GM19467 (cell line): ENCODE data around the gene SYPL1.
A peak's percentile ranks its signal among the peaks of the same experiment; 100 is the strongest.

Source experiments
- ATAC-seq: cut with Tn5 transposase; IDR thresholded peaks from one replicate; pipeline ENCODE4 v1.9.1; 2021; ENCODE audit warnings: mild to moderate bottlenecking, moderate library complexity; ENCODE audit not compliant: unreplicated experiment

The SYPL1 gene

DNA sequence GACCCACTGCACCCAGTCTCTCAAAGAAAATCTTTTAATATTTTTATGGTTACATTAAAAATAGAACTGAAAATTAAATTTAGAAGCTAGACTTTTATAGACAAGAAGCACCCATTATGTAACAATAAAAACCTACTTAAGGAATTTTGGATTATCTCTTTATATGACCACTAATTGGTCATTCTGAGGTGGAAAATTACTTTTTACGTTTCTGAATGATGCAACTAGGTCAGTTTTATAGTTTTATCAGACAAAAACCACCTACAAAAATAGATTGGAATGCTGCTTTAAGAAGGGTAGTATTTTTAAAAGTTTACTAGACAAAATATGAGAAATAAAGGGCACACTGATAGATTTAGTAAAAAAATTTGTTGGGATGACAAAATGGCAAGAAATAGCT lies 16.5 kb downstream of the SYPL1 start:
- ATAC-seq = no peak

DNA sequence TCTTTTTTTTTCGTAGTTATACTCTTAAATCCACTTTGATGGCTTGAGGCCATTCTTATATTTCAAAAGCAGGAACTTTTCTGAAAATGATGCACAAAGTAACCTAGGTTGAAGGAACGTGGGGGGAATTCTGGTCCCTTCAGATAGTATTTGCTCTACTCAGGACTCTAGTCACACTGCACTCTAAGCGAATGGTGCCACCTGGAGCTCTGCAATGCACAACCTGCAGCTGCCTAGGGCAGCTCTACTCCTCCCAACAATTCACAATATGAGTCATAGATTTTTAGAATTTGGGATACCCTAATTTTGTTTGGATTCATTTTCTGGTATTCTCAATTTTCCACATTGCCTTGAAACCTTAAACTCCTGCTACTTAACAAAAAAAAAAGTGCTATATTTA lies 17.3 kb downstream of the SYPL1 start:
- ATAC-seq = no peak

DNA sequence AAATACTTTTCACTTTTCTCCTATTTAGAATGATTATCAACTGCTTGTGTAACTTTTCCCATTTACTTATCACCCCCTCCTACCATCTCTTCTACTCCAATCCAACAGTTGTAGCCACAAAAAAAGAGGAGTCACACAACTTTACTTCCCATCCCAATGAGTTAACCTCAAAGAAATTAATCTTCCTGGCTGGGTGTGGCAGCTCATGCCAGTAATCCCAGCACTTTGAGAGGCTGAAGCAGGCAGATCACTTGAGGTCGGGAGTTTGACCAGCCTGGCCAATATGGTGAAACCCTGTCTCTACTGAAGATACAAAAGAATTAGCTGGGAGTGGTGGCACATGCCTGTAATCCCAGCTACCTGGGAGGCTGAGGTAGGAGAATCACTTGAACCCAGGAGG lies 19.9 kb downstream of the SYPL1 start:
- ATAC-seq = no peak

DNA sequence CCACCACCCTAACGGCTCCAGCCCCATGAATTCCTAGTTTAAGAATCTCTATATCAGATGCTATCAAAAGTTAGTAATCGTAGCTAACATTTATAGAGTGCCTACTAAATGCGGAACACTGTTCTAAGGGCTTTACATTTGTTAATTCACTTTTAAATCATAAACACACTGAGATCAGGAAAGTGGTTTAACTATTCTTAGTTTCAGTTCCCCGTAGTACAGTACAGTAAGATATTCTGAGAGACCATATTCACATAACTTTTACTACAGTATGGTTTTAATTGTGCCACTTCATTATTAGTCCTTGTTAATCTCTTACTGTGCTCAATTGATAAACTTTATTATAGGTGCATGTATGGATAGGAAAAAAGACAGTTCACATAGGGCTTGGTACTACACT lies 22.5 kb downstream of the SYPL1 start:
- no peak for ATAC-seq

DNA sequence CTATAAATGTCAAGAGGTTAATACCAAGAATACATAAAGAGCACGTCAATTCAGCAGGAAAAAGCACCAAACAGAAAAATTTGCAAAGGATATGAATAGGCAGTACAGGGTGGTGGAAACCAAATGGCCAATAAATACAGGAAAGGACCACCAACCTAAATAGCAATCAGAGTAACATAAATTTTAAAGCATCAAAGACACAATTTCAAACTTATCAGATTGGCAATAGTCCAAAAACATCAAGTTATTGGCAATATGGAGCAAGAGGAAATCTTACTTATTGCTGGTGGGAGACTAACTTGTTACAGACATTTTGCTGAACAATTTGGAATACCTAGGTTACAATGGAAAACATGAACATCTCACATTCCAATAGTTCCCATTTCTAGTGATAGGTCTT lies 24.1 kb downstream of the SYPL1 start:
- ATAC-seq = no peak

DNA sequence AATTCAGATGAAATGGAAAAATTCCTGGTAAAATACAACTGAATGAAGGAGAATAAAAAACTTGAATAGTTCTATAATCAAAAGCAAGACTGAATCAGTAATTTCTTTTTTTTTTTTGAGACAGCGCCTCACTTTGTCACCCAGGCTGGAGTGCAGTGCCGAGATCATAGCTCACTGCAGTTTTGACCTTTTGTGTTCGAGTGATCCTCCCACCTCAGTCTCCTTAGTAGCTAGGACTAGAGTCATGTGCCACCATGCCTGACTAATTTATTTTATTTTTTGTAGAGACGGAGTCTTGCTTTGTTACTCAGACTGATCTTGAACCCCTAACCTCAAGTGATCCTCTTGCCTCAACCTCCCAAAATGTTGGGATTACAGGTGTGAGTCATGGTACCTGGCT lies 26.1 kb downstream of the SYPL1 start:
- no peak for ATAC-seq

DNA sequence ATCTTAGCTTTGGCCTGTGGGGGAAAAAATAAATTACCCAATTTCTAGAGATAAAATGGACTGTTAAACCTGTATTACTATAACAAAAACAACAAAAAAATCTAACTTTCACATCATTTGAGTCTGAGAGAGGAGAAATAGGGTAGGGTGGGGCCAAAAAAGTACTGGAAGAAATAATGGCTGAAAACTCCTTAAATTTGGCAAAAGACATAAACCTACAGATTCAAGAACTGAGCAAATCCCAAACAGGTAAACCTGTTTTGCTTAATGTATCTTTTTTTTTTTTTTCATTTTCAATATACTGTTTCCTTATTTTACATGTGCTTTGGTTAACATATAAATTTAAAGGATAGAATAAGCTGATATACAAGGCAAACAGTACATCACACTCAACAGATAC lies 27.1 kb downstream of the SYPL1 start:
- no peak for ATAC-seq

DNA sequence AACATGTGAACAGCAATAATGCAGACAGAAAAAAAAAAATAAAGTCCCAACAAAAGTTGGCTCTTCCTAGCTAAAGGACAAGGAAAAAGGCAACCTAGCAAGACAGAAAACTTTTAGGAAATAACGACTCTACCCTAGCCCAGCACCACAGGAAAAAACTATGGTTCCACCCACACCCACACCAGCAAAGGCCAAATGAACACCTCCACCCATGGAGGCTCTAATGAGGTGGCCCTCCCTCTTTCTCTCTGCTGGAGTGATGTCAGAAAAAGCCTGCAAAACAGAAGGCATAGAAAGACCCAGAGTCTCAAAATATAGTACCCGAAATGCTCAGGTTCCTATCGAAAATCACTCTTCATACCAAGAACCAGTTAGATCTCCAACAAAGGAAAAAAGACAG lies 28.4 kb downstream of the SYPL1 start:
- no peak for ATAC-seq

DNA sequence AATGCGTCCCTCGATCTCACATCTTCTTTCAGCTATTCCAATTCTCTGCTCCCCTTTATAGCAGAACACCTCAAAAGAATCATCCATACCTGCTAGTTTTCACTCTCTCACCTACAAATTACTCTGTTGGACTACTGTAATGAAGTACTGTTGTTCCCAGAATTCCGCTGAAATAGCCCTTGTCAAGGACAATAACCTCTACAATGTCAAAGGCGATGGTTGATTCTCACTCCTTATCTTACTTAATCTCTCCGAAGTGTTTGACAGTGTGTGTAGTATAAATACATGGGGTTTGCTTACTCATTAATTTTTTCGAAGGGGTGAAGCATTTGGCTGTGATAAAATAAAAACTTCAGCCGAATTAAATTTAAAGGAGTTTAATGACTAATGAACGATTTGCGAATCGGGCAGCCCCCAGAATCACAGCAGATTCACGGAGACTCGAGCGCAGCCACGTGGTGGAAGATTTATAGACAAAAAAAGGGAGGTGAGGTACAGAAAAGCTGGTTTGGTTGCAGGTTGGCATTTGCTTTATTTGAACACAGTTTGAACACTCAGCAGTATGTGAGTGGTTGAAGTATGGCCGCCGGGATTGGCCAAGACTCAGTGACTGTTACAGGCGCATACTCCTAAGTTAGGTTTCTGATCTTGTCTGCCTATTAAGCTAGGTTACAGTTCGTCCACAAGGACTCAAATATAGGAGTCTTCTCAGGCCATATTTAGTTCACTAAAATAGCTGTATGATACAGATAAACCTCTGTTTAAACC lies 29.8 kb downstream of the SYPL1 start:
- no peak for ATAC-seq

DNA sequence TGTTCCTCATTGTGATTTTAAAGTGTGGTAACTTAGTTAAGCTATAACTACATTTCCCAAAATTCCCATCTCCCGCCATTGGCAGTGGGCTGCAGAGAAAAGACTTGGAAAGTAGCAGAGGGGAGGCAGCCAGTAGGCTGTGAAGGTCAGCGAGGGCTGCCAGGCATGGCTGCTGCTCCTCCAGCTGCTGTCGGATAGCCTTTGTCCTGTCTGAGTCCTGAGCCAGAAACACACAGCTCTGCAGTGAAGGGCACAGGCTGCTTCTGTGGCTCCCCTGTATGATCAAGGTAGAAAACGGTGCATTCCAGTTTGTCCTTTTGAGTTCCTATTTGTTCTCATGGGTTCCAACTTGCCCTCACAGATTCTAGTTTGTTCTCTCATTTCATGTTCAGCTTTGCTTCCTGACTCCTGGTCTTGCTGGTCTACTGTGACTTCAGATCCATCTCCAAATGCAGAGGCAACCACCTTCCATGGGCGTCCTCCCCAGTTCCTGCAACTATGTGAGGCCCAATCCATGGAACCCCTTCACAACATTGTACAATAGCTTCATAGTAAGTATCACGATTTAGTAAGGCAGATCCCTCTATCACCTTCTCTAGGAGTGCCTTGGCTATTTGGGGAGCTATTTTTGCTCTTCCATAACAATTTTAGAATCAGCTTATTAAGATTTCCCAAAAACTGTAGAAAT lies 31.7 kb downstream of the SYPL1 start:
- no peak for ATAC-seq

DNA sequence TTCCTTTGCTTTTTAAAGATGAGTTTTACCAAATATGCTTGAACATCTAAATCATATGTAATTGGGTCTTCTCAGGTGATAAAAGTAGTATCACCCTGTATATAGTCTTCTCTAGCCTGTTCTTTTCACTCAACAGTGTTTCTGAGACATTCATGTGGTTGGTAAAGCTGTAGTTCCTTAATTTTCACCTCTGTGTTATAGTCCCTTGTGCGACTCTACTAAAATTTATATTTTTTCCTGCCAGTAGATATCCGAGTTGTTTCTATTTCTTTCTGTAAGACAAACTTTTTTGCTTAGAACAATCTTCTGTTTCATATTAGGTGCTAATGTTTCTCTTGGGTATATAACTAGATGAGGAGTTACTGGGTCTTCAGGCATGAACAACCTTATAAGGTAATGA lies 35.6 kb downstream of the SYPL1 start:
- no peak for ATAC-seq

DNA sequence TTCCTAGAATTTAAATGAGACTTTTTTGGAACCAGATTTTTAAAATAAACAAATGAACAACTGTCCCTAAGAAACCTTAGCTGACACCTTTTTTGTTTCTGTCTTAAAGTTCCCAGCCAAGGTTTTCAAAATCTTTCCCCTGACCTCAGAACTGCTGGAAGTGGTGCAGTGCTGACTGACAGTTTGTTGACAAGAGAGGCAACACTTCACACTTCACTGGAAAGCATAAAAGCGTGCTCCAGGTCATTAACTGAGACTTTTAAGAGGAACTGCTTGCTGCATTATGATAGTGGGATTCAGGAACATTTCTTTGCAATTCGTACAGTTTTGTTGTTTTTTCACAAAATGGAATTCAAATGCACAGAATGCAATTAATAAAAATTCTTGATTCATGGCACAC lies 36.2 kb downstream of the SYPL1 start:
- no peak for ATAC-seq

DNA sequence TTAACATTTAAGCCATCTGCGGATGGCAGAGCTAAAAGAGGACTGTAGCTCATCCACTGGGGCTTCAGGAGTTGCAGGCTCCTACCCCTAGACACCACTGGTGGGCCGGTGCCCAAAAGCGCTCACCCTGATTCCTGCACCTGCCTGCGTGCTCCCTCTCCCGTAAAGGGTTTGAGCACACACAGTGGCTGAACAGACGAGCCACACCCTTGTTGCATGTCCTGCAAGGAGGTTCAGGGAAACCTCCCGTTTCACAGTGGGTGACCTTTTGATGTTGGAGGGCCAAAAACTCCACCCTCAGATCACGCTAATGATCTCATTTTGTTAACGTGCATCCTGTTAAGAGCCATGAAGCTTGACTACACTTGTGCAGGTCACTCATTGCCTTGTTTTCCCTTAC lies 37.9 kb downstream of the SYPL1 start:
- ATAC-seq = no peak

DNA sequence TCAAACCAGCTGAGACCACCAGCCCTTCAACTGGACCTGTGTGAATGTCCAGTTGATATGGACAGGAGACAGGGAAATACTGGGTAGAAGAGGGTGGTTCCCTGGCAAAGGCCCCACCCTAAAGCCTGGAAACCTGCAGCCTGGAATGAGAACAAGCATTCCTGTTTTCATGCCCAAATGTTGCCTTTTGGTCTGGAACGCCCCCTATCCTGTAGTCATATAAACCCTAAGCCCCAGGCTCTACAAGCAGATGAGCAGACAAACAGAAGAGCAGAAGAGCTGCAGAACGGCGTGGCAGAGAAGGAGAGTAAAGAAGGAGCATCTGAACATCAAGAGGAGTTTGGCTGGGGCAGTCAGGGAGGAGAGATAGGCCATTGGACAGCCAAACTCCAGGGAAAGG lies 38.4 kb downstream of the SYPL1 start:
- ATAC-seq = no peak

DNA sequence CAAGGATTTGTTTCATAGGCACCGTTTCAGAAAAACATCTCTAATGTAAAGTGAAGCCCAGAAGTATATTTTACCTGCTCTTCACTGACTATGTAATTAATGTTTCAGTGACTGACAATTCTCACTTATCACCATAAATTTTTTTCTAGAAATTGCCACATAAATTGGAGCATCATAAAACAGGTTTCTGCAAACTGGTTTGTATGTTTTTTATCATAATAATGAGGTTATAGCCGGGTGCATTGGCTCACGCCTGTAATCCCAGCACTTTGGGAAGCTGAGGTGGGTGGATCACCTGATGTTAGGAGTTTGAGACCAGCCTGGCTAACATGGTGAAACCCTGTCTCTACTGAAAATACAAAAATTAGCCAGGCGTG lies 39.4 kb downstream of the SYPL1 start:
- no peak for ATAC-seq

DNA sequence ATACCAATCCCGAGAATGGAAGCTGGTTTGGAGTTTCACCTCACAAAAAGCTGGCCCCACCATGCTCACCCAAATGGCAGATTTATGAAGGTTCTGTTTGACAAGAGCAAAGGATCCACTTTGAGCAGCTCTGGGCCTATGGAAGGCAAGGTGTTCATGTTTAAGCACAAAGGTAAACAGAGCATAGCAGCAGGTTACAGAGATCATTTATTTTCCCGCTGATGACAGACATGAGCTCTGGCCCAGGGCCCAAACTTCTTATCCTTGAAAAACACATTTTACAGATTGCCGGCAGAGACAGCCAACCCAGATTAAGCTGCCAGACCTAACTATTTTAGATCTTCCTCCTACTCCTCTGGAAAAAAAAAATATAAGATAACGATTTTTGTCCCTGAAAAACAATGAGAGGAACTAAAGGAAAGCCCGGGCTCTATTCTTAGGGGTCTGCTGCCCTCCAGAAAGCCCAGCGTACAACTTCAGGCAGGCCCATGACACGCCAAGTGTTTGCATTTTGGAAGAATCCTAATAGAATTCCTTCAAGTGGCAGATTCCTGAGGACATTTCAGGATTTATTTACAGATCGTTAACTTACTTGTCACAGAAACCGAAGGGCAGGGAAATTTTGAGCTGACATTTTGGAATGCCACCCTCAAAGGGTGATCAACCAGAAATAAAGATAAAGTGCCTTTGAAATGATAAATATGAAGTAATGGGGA lies 40.0 kb downstream of the SYPL1 start:
- no peak for ATAC-seq

DNA sequence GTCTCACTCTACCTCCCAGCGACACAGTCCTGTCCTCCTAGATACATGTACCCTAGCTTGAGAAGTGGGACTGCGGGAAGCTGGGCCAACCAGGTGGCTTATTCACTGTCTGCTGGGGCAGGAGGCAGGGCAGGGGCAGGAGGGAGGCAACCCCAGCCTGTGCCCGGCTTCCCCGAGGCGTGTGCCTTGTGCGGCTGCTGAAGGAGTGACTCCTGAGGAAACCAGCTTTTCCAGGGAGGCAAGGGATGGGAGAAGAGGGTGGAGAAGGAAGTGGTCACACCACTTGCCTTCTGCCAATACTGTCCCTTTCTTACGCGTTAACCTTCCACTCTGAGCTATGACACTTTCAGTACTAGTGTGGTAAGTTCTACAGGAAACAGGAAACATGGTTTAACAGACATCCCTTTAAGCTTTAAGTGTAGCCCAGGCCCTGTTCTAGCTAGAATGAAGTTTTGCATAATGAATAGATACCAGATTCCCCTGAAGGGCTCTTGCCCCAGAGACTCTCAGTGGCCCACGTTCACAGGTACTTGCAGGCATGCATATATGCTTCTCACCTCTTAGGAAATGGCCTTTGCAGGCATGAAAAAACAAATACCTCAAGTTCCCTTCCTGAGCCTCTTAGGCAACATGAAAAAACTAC lies 40.6 kb downstream of the SYPL1 start:
- peak; percentile 95 for ATAC-seq

DNA sequence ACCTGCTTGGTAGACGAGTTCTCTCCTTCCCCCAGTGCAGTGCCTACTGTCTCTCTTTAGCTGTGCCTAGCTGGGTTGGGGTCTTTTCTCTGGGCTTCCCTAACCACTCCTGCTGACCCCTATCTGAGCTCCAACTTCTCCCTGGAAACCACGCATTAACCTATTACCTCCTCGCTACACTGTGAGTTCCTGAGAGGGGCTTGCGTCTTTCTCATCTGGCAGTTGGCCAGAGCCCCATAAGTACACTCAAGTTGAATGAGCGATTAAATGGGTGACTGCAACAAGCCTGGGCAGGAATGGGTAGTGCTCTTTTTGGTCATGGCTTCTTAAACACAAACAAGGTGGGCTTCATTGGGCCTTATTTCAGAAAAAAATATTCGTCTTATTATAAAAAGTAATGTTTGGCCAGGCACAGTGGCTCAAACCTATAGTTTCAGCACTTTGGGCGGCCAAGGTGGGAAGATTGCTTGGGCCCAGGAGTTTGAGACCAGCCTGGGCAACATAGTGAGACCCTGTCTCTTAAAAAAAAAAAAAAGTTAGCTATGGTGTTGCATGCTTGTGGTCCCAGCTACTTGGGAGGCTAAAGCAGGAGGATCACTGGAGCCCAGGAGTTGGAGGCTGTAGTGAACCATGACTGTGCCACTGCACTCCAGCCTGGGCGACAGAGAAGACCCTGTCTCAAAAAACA lies 41.4 kb downstream of the SYPL1 start:
- no peak for ATAC-seq

DNA sequence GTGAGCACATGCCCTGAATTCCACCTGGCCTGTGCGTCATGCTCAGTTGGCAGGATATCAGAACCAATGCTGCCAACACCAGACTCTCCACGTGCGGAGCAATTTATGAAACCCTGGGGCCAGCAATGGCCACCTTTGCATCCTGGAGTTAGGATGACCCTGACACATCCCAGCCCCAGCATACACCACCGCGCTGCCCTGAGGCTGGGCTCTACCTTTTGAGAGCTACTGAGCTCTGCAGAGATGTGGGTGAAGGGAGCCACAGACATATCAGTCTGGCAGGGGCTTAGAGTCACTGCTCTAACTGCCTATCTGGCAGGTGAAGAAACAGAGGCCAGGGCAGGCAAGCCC lies 41.9 kb downstream of the SYPL1 start:
- no peak for ATAC-seq

DNA sequence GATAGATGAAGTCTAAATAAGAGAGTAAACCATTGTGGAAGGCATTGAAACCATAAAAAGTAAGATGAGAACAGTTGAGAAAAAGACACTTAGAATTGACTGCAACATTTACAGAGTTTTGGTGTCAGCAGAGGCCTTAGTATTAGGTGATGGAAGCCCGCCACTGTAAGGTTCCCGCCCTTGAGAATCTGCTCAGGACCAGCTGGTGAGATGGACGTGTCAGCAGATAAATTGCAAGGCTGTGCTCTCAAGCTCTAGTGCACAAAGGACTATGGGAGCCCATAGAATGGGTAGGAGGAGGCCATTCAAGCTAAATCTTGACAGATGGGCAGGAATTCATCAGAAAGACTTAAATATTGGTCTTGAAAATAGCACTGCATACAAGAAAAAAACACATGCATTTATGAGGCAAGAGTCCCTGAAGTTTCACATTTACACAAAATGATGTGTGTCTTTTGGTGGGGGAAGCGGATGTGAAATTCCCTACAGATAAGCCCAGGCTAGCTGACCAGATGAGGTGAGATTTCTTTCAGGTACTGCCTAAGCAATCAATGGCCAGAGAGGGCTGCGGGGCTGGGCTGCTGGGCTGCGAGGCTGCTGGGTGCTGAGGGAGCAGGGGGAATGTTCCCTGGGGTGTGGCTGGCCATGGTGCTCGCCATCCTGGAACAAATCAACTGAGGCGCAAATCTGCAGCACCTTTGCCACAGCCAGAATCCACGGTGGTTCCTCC lies 42.5 kb downstream of the SYPL1 start:
- ATAC-seq = no peak

DNA sequence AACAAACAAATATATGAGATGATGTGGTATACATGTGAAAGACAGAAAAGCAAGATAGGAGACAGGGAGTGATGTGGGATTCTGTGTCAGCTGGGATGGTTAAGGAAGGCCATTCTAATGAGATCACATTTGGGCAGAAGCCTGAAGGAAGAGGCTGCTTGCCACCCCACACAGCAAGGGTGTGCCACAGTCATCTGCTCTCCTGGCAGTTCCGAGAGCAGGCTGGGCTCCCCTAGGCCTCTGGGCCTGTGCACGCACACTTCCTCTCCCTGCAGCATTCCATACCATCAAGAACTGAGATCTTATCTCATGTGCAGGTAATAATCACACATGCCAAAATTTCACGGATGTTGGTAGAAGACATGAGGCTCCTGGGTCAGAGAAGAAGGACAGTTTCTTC lies 43.1 kb downstream of the SYPL1 start:
- ATAC-seq = no peak
